ENCODE measurements around the gene SMARCD3. TPM values are rescaled to one million over a fixed set of nuclear protein-coding genes. Genes with fewer than 3 reads are reported as not detected.

Gene SMARCD3
- total RNA-seq, 1 donor from 2014 or later = 105 TPM

- H3K27ac ChIP-seq = no peak overlapping the region
- peaks cover 69 to 81% of the 10 kb centered on the region in 2 donors for H3K36me3 ChIP-seq
- intact Hi-C loops (cut with DNase I) = no loop called here
- DNase-seq (ENCODE audit: low spot score in 2 of 2) = no peak
- no peaks in the 10 kb centered on the region for H3K9me3 ChIP-seq
- TF ChIP-seq CTCF (IDR thresholded peaks at IDR 0.05) = no peak
- no peaks in the 10 kb centered on the region for H3K4me1 ChIP-seq
- H3K4me3 ChIP-seq = no peak overlapping the region
- no peaks in the 10 kb centered on the region for H3K27me3 ChIP-seq
Measured at GRCh38 chr7:151215396-151215795, 33.1 kb downstream of the SMARCD3 start.

- no peak for DNase-seq (ENCODE audit: low spot score in 2 of 2)
- intact Hi-C loops (cut with DNase I) = no loop called here
- H3K27me3 ChIP-seq = no peaks in the 10 kb centered on the region
- TF ChIP-seq CTCF (IDR thresholded peaks at IDR 0.05) = no peak
- no peak overlapping the region for H3K27ac ChIP-seq
- H3K4me1 ChIP-seq = no peaks in the 10 kb centered on the region
- H3K9me3 ChIP-seq = no peaks in the 10 kb centered on the region
- peaks cover 53 to 66% of the 10 kb centered on the region in 2 donors for H3K36me3 ChIP-seq
- no peak overlapping the region for H3K4me3 ChIP-seq
Measured at GRCh38 chr7:151213826-151214225, 34.7 kb downstream of the SMARCD3 start.

GRCh38 chr7:151212626-151213025 is 35.9 kb downstream of the SMARCD3 start:
- Histone ChIP-seq H3K4me1 (no peaks in the 10 kb centered on the region), H3K4me3 (no peak overlapping the region), H3K27ac (no peak overlapping the region), H3K27me3 (no peaks in the 10 kb centered on the region), H3K36me3 (peaks cover 42 to 54% of the 10 kb centered on the region in 2 donors), H3K9me3 (no peaks in the 10 kb centered on the region)
- no peak for TF ChIP-seq CTCF (IDR thresholded peaks at IDR 0.05)
- DNase-seq (ENCODE audit: low spot score in 2 of 2) = no peak
- intact Hi-C loops (cut with DNase I) = no loop called here

- no peak for DNase-seq (ENCODE audit: low spot score in 2 of 2)
- TF ChIP-seq CTCF (IDR thresholded peaks at IDR 0.05) = no peak
Measured at GRCh38 chr7:151211155-151211772, 37.2 kb downstream of the SMARCD3 start.

GRCh38 chr7:151210087-151210854 is 38.2 kb downstream of the SMARCD3 start, which contains the start of gene H2BK1:
TSS of gene H2BK1 (minus strand) at chr7:151210488. CDS start at chr7:151210318, 170 bp downstream.
- intact Hi-C loops (cut with DNase I) = no loop called here
- no peak within 1 kb of the TSS for H3K27ac ChIP-seq
- H3K4me3 ChIP-seq = no peak within 1 kb of the TSS
- H3K9me3 ChIP-seq = no peaks in the 10 kb centered on the region
- TF ChIP-seq CTCF (IDR thresholded peaks at IDR 0.05) = no peak
- DNase-seq (ENCODE audit: low spot score in 2 of 2) = no peak
- H3K36me3 ChIP-seq = peaks cover 21 to 30% of the 10 kb centered on the region in 2 donors
- no peaks in the 10 kb centered on the region for H3K4me1 ChIP-seq
- no peaks in the 10 kb centered on the region for H3K27me3 ChIP-seq

More at GRCh38 chr7:151211155-151211772, 37.2 kb downstream of the SMARCD3 start:
- intact Hi-C loops (cut with DNase I) = no loop called here
- Histone ChIP-seq H3K27me3 (no peaks in the 10 kb centered on the region), H3K4me3 (no peak overlapping the region), H3K9me3 (no peaks in the 10 kb centered on the region), H3K4me1 (no peaks in the 10 kb centered on the region), H3K36me3 (peaks cover 31 to 40% of the 10 kb centered on the region in 2 donors), H3K27ac (no peak overlapping the region)

All from ascending aorta (tissue), 2 donors.